NT2/D1 (cell line): Measurements from ENCODE around the gene MYL6.

Experiments used
- YY1 ChIP-seq: IDR thresholded peaks from 2 replicates; pipeline ENCODE4 v1.6.1; 2011; ENCODE audit not compliant: insufficient read length, insufficient read depth
- ZNF274 ChIP-seq: IDR thresholded peaks from 2 replicates; pipeline ENCODE4 v1.6.1; 2011; ENCODE audit warnings: mild to moderate bottlenecking, low read depth, low read length

- TF ChIP-seq YY1: no peak
- TF ChIP-seq ZNF274: no peak
These were observed 44.1 kb upstream of the MYL6 start for GRCh38 chr12:56114084-56114483.
